NOMO-1 (cell line): ENCODE measurements around the gene VENTX.
"Not testable (repeated sequence)": the region's sequence is repeated elsewhere in the genome, so short reads cannot be mapped to it uniquely, and the experiment has no call there.

Source experiments
- DNase-seq, 2 experiments: peaks; one replicate each; lab custom pipeline; 2025; ENCODE audit not compliant: unreplicated experiment in 2 of 2; lab: John Stamatoyannopoulos, UW

VENTX gene

GRCh38 chr10:133214468-133215410 lies 22.9 kb upstream of the VENTX start:
- no peak for DNase-seq

- no peak for DNase-seq
Observed at GRCh38 chr10:133215586-133215985, 22.1 kb upstream of the VENTX start.

- DNase-seq = no peak
Observed at GRCh38 chr10:133216776-133217175, 20.9 kb upstream of the VENTX start.

GRCh38 chr10:133217800-133218589 lies 19.7 kb upstream of the VENTX start:
- no peak for DNase-seq

GRCh38 chr10:133218891-133219290 lies 18.8 kb upstream of the VENTX start:
- no peak for DNase-seq

- DNase-seq = no peak
Observed at GRCh38 chr10:133219782-133220181, 17.9 kb upstream of the VENTX start.

GRCh38 chr10:133221331-133221730 lies 16.3 kb upstream of the VENTX start:
- DNase-seq = no peak

- DNase-seq = not testable (repeated sequence)
Observed at GRCh38 chr10:133221756-133222155, 15.9 kb upstream of the VENTX start.

- no peak for DNase-seq
Observed at GRCh38 chr10:133224076-133224475, 13.6 kb upstream of the VENTX start.

GRCh38 chr10:133224756-133225372 lies 12.8 kb upstream of the VENTX start:
- DNase-seq = no peak

- DNase-seq = no peak
Observed at GRCh38 chr10:133225707-133226191, 11.9 kb upstream of the VENTX start.

- no peak for DNase-seq
Observed at GRCh38 chr10:133226251-133226808, 11.3 kb upstream of the VENTX start.

- DNase-seq = no peak
Observed at GRCh38 chr10:133227256-133227655, 10.4 kb upstream of the VENTX start.

GRCh38 chr10:133229265-133230043 lies 8.2 kb upstream of the VENTX start:
- no peak for DNase-seq

- no peak for DNase-seq
Observed at GRCh38 chr10:133230044-133230361, 7.7 kb upstream of the VENTX start, which contains the start of gene UTF1. Gene UTF1 (plus strand): TSS chr10:133230217. CDS start chr10:133230289, 72 bp downstream.

GRCh38 chr10:133230387-133231195 lies 7.1 kb upstream of the VENTX start:
- DNase-seq = peak; percentile 68 to 82

- no peak for DNase-seq
Observed at GRCh38 chr10:133231244-133231945, 6.3 kb upstream of the VENTX start.

- no peak for DNase-seq
Observed at GRCh38 chr10:133231946-133232574, 5.6 kb upstream of the VENTX start.
